ENCODE measurements around the gene RAC2. TPM values are rescaled to one million over a fixed set of nuclear protein-coding genes. Genes with fewer than 3 reads are reported as not detected.
"Not testable (repeated sequence)": the region's sequence is repeated elsewhere in the genome, so short reads cannot be mapped to it uniquely, and the experiment has no call there.

RAC2 gene
- total RNA-seq, 2 donors from 2014 or later, result 9.7 to 14.4 TPM

DNA sequence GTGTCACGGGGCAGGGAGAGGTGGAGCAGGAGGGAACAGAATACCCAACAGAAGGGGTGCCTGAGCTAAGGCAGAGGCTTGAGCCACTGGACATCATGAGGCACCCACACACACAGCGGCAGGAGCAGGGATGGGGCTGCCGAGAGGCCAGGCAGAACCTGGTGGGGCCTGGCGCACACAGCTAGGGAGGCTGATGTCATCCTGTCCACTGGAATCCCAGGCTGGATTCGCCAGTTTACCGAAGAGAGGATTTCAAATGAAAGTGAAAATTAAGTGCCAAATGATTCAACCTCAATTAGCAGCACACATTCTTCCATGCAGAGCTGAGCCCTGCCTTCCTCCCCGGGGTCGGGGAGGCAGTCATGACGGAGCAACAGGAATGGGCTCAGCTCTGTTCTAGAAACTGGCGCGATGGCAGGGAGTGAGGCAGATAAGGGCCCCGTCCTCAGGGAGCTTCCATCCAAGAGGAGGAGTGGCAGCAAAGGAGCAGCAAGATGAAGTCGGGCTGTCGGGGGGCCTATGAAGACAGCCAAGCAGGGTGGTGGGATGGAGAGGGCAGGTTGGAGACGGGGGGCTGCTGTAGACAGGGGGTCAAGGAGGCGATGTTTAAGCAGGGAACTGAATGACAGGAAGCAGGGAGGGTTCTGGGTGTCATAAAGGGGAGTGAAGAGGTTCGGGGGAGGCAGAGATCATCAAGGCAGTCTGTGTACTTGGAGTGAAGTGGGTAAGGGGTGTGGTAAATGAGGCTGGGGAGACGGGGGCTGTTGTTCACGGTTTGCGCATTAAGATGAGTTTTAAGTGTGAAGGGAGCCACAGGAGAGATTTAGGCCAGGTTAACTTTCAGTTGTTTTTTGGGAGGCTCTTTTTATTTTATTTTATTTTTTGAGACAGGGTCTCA lies 6.4 kb downstream of the RAC2 start:
- no peak for TF ChIP-seq CTCF (IDR thresholded peaks at IDR 0.05)
- no peak for TF ChIP-seq POLR2AphosphoS5 (IDR thresholded peaks at IDR 0.05)
- TF ChIP-seq POLR2A (IDR thresholded peaks at IDR 0.05), result no peak
- H3K4me3 ChIP-seq, result no peak overlapping the region
- no peak overlapping the region for H3K27ac ChIP-seq
- 84% methylated on average over 20 of the region's 20 CpGs for WGBS
- intact Hi-C loops (cut with DNase I), result no loop called here
- DNase-seq (ENCODE audit: low spot score), result no peak
- no peaks in the 10 kb centered on the region for H3K9me3 ChIP-seq
- no peaks in the 10 kb centered on the region for H3K27me3 ChIP-seq (replicated peaks; ENCODE audit: insufficient read depth)
- H3K4me1 ChIP-seq (replicated peaks), result no peaks in the 10 kb centered on the region
- H3K36me3 ChIP-seq, result no peaks in the 10 kb centered on the region

DNA sequence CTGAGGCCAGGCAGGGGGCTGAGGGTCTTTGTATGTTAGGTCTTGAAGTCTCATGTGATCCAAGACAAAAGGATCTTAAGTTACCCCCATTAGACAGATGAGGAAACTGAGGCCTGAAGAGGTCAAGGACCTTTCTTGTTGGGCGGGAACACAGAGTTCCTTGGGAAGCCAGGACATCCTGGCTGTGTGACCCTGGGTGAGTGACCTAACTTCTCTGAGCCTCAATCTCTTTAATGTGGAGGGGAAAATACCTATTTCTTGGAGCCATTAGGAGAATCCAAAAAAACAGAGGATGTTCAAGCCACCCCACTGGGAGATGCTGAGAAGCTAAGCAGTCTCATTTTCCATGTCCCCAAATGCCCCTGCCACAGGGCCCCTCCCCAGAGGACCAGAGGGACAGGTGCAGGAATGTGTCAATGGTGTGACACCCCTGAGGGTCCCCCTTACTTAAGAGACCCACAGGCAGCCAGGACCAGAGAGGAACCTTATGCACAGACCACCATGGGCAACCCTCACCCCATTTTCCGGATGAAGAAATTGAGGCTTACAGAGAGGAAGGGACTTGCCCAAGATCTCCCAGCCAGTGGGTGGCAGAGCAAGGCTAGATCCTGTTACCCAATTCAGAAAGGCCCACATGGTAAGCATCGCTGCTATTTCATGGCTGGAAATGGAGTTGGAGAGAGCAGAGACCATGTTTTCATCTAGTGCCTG lies 8.0 kb downstream of the RAC2 start:
- no peak for DNase-seq (ENCODE audit: low spot score)
- no peaks in the 10 kb centered on the region for H3K36me3 ChIP-seq
- no peaks in the 10 kb centered on the region for H3K27me3 ChIP-seq (replicated peaks; ENCODE audit: insufficient read depth)
- H3K4me3 ChIP-seq, result no peak overlapping the region
- intact Hi-C loops (cut with DNase I), result no loop called here
- H3K4me1 ChIP-seq (replicated peaks), result no peaks in the 10 kb centered on the region
- no peak overlapping the region for H3K27ac ChIP-seq
- 91% methylated on average over 3 of the region's 3 CpGs for WGBS
- H3K9me3 ChIP-seq, result no peaks in the 10 kb centered on the region
- TF ChIP-seq POLR2AphosphoS5 (IDR thresholded peaks at IDR 0.05), result no peak
- no peak for TF ChIP-seq POLR2A (IDR thresholded peaks at IDR 0.05)
- TF ChIP-seq CTCF (IDR thresholded peaks at IDR 0.05), result no peak

DNA sequence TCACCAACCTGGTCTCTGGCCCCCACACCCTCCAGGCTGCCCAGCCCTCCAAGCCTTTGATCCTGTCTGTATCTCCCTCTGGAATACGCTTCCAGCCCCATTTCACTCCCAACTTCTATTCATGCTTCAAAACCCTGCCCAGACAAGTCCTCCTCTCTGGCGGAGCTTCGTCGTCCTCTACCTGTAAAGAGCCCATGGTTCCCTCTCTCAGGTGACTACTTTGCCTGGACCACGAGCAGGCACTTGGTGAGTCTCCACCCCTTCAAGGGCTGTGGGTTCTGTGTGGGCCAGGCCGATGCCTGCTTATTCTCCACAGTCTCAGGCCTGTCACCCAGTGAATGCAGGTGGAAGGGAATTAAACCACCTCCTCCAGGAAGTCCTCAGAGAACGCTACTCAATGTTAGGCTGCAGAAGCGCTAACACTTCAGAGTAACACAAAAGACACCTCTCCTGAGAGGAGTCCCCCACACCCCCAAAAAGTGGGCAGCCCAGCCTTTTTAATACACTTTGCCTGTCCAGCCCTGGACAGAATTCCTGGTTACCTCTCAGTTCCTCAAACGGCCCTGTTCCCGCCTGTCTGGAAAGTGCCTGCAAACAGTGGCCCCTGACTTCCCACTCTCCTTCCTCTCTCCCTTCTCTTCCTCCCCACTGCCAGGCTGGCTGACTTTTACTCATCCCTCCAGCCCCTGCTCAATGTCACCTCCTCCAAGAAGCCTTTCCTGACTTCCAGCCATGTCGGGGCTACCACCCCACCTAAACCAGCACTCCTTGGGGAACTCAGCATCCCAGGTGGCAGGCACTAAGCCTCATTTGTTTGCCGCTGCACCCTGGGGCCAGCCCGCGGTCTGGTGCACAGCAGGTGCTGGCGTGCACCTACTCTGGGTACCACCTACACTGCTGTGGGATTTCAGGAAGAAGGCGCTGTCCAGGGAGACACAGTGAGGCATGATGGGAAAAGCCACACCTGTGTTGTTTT lies 9.0 kb downstream of the RAC2 start:
- WGBS, result 83% methylated on average over 16 of the region's 16 CpGs
- Histone ChIP-seq H3K27me3 (replicated peaks; ENCODE audit: insufficient read depth) (no peaks in the 10 kb centered on the region), H3K4me3 (no peak overlapping the region), H3K4me1 (replicated peaks) (no peaks in the 10 kb centered on the region), H3K9me3 (no peaks in the 10 kb centered on the region), H3K36me3 (no peaks in the 10 kb centered on the region), H3K27ac (no peak overlapping the region)
- no peak for DNase-seq (ENCODE audit: low spot score)
- TF ChIP-seq POLR2AphosphoS5 (IDR thresholded peaks at IDR 0.05) (no peak), CTCF (IDR thresholded peaks at IDR 0.05) (no peak), POLR2A (IDR thresholded peaks at IDR 0.05) (no peak)
- intact Hi-C loops (cut with DNase I), result no loop called here

DNA sequence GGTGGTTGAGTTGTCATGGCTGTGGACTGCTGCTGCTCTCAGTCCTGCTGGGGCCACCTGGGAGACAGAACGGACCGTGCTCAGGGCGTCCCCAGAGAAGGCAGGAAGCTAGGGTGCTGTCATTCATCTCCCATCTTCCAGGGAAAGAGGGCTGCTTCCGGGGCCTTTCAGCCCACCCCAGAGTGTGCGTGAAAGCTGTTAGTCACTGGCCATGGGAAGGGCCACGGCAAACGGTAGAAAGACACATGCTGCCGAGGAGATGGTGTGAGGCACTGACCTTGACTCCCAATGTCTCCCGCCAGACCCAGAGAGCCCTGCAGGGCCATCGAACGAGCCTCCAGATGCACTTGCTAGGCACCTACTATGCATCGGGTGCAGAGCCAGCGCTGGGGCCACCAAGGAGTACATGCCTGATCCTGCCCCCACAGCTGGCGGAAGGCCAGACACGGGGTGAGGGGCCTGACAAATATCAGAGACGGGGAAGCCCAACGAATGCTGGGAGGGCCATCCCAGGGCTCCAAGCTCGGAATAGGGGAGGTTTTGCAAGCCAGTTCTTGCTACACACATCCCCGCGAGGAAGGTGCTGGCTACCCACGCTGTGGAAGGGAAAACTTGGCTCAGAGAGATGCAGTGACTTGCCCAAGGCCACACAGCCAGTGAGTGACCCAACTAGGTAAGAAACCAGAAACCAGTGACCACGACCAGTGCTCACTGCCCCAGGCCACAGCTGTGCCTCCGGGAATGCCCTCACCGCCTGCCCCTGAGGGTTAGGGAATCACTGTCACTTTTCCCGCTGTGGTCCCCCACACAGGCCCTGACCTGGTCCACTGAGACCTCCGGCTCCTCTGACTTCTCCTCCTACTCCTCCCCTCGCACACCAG lies 10.1 kb downstream of the RAC2 start:
- Histone ChIP-seq H3K27ac (no peak overlapping the region), H3K4me1 (replicated peaks) (no peaks in the 10 kb centered on the region), H3K36me3 (no peaks in the 10 kb centered on the region), H3K27me3 (replicated peaks; ENCODE audit: insufficient read depth) (no peaks in the 10 kb centered on the region), H3K9me3 (no peaks in the 10 kb centered on the region), H3K4me3 (no peak overlapping the region)
- 56% methylated on average over 25 of the region's 27 CpGs for WGBS
- TF ChIP-seq POLR2A (IDR thresholded peaks at IDR 0.05), result no peak
- TF ChIP-seq CTCF (IDR thresholded peaks at IDR 0.05), result no peak
- no peak for TF ChIP-seq POLR2AphosphoS5 (IDR thresholded peaks at IDR 0.05)
- DNase-seq (ENCODE audit: low spot score), result no peak
- intact Hi-C loops (cut with DNase I), result no loop called here

GRCh38 chr22:37233371-37233750 lies 10.7 kb downstream of the RAC2 start:
- H3K4me3 ChIP-seq; intact Hi-C loops (cut with DNase I); H3K4me1 ChIP-seq (replicated peaks); H3K36me3 ChIP-seq; DNase-seq (ENCODE audit: low spot score); H3K9me3 ChIP-seq; H3K27me3 ChIP-seq (replicated peaks; ENCODE audit: insufficient read depth); H3K27ac ChIP-seq: not testable (repeated sequence)
- 93% methylated on average over 12 of the region's 12 CpGs for WGBS
